NCI-H2107 treated with DMSO at 0.1 percent for 48 hours (cell line): ENCODE measurements around the gene FBXW11.
"Not testable (repeated sequence)": the region's sequence is repeated elsewhere in the genome, so short reads cannot be mapped to it uniquely, and the experiment has no call there.

ENCODE experiments used
- DNase-seq: peaks from one replicate; lab custom pipeline; 2025; ENCODE audit not compliant: unreplicated experiment; lab: John Stamatoyannopoulos, UW

Gene FBXW11

GRCh38 chr5:171956314-171956713 lies 50.1 kb downstream of the FBXW11 start:
- DNase-seq = no peak

GRCh38 chr5:171955761-171956160 lies 50.7 kb downstream of the FBXW11 start:
- DNase-seq = no peak

GRCh38 chr5:171954721-171955120 lies 51.7 kb downstream of the FBXW11 start:
- no peak for DNase-seq

- DNase-seq = no peak
Observed at GRCh38 chr5:171953860-171954701, 52.4 kb downstream of the FBXW11 start.

GRCh38 chr5:171952021-171952420 lies 54.4 kb downstream of the FBXW11 start:
- no peak for DNase-seq

- DNase-seq = no peak
Observed at GRCh38 chr5:171951218-171951617, 55.2 kb downstream of the FBXW11 start.

- DNase-seq = no peak
Observed at GRCh38 chr5:171946000-171946781, 60.2 kb downstream of the FBXW11 start.

- DNase-seq = no peak
Observed at GRCh38 chr5:171945476-171945875, 61.0 kb downstream of the FBXW11 start.

GRCh38 chr5:171945066-171945465 lies 61.4 kb downstream of the FBXW11 start:
- no peak for DNase-seq

- DNase-seq = not testable (repeated sequence)
Observed at GRCh38 chr5:171942112-171942516, 64.3 kb downstream of the FBXW11 start.

GRCh38 chr5:171941675-171942074 lies 64.8 kb downstream of the FBXW11 start:
- not testable (repeated sequence) for DNase-seq

GRCh38 chr5:171941275-171941674 lies 65.2 kb downstream of the FBXW11 start:
- DNase-seq = not testable (repeated sequence)

- no peak for DNase-seq
Observed at GRCh38 chr5:171939951-171940350, 66.5 kb downstream of the FBXW11 start.

GRCh38 chr5:171938358-171938757 lies 68.1 kb downstream of the FBXW11 start:
- DNase-seq = no peak

- DNase-seq = no peak
Observed at GRCh38 chr5:171937351-171937750, 69.1 kb downstream of the FBXW11 start.

GRCh38 chr5:171934586-171934985 lies 71.9 kb downstream of the FBXW11 start:
- DNase-seq = no peak

GRCh38 chr5:171931163-171931562 lies 75.3 kb downstream of the FBXW11 start:
- DNase-seq = no peak

- DNase-seq = no peak
Observed at GRCh38 chr5:171927345-171927941, 79.0 kb downstream of the FBXW11 start.

GRCh38 chr5:171926311-171926710 lies 80.1 kb downstream of the FBXW11 start:
- no peak for DNase-seq

- DNase-seq = no peak
Observed at GRCh38 chr5:171924493-171925122, 81.8 kb downstream of the FBXW11 start.

- no peak for DNase-seq
Observed at GRCh38 chr5:171920765-171921391, 85.6 kb downstream of the FBXW11 start.
